Frontal cortex (tissue), 4 donors: ENCODE results near the gene SDK1. TPM values are rescaled to one million over a fixed set of nuclear protein-coding genes. Genes with fewer than 3 reads are reported as not detected.

Experiments
- DNase-seq, 2 donors: peaks; one replicate each; pipeline ENCODE4 v3.0.0; 2012; ENCODE audit warnings: low spot score in 2 of 2
- FAIRE-seq: peaks from 2 replicates; lab custom pipeline; 2012; peaks lifted over from hg19 to GRCh38; lab: Jason Lieb, UNC
- total RNA-seq: library from RNA; depleted of rRNA; stranded (reverse); fragments of >200 nt; gene quantifications from one replicate; pipeline ENCODE4 v1.2.3, GENCODE V29; 2014
- donor health status: control.
- donor health status: control.
- donor health status: control.

Gene SDK1
- total RNA-seq, 1 donor from 2014 or later = 33.0 TPM

DNA sequence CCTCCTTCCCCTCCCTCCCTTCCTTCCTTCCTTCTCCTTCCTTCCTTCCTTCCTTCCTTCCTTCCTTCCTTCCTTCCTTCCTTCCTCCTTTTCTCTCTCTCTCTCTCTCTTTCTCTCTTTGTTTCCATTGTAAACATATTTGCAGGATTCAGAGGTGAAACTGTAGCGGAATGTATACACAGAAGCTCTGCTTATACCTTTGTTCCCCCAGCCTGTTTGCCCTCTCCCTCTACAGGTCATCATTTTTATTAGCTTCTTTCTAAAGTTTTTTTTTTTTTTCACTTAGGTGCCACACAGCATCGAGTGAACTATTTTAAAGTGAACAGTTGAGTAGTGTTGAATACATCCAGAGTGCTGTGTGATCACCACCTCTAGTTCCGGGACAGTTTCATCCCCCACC, 20.7 kb downstream of the SDK1 start:
- FAIRE-seq (no peak), DNase-seq (no peak)

GRCh38 chr7:3326246-3326645, 25.2 kb downstream of the SDK1 start:
- no peak for DNase-seq
- FAIRE-seq = no peak

DNA sequence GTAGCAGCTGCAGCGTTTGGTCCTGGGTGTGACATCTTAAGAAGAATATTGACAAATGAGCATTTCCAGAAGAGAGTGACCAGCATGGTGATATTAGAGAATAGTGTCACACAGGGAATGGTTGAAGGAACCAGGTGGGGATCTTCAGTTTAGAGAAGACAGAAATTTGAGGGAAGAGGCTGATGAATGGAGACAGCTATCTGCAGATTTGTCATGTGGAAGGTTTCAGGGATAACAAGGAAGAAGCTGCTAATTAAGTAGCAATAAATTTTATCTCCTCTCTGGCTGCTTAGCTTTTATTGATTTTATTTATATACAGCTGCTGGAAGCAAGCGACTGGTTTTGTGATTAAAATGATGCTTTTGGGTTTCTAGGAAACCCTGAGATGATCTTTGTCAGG, 26.0 kb downstream of the SDK1 start:
- FAIRE-seq = no peak
- DNase-seq = no peak

GRCh38 chr7:3327655-3328054, 26.6 kb downstream of the SDK1 start:
- no peak for FAIRE-seq
- DNase-seq = no peak

DNA sequence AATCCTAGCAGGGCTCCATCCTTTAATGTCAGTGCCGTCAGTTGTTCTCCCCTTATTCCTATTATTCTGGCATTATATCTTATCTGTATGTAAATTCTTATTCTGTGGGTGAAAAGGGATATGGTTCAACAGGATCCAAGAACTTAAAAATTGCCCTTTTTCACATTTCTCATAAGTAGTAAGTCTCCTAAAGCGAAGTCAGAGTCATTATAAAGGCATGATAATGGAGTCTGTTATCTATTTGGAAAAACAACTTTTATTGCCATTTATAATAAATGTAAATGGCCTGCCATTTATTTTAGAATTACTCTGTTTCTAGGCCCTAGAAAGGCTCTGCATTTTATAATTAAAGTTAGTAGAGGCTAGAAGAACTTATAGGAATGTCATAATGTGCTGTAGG, 31.3 kb downstream of the SDK1 start:
- DNase-seq (no peak), FAIRE-seq (no peak)

DNA sequence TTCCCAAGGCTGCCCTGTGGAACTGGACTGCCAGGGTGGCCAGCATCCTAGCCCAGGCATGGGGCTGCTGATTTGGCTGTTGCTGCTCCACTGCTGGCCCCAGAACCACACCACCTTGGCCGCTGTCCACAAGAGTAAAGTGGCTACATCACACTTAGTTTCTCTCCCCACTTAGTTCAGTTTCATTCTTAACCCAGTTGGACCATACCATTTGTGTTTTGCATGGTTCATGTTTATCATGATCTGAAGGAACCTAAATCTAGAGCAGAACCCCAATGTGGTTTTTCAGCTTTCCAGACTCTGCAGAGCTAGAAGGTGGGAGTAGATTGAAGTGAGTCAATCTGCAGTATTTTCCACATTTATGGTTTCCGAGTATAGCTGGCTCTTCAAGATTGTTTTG, 32.8 kb downstream of the SDK1 start:
- no peak for DNase-seq
- FAIRE-seq = no peak

DNA sequence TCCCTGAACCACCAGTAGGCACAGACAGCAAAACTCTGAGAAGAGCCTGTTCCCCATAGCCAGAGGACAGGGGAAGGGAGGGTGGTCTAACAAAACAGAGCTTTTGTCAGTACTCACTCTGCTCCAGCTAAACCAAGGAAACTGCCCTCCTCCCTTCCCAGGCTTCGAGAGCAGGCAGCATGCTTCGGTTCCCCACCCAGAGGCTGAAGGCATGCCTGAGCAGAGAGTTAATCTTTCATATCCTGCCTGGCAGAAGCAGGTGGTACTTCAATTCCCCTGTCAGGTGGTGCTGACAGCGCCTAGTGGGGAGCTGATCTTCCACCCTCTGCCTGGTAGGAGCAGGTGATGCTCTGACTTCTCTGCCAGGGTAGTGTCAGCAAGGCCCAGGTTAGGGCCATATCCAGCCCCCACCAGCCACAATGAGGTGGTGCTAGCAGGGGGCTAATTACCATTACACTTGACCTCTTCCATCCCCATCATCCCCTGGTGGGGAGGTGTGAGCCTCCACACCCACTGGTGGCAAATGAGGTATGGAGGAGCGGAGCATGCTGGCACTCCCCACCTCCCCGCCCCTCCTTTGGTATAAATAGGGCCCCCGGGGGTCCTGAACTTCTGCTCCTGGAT, 35.1 kb downstream of the SDK1 start:
- FAIRE-seq (no peak), DNase-seq (no peak)

GRCh38 chr7:3338161-3338560, 37.1 kb downstream of the SDK1 start:
- FAIRE-seq (no peak), DNase-seq (no peak)

DNA sequence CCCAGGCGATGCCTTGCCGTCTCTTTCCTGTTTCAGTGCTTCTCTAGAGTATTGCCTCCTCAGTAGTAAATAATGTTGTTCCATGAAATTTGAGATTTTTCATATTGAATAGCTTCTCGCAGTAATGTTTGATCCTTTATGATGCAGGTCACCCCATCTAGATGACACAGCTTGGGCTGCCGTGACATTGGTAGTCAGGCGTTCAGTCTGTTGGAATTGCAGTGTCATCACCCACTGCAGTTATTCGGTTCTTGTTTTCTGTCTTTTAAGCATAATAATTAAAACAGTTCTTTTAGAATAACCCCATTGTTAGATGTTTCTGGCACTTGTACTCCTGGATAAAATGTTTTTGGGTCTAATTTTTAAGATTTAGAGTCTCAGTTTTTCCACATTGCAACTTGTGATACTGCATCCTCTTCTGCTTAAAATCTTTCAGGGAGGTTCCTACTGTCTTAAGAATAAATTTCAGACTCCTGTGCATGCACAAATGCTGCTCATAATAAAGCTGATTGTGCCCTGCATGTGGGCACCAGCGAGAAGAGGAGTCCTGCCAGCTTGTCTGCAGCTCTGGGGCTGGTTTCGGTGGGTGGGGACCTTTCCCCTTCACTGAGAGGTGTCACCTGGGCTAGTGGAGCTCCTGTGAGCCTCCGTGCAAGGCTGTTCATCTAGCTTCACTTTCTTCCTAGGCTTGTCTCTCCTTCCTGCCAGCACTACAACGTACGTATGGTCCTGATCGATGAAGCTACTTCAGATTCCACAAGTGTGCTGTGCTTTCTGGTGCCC, 44.8 kb downstream of the SDK1 start:
- FAIRE-seq (no peak), DNase-seq (no peak)

DNA sequence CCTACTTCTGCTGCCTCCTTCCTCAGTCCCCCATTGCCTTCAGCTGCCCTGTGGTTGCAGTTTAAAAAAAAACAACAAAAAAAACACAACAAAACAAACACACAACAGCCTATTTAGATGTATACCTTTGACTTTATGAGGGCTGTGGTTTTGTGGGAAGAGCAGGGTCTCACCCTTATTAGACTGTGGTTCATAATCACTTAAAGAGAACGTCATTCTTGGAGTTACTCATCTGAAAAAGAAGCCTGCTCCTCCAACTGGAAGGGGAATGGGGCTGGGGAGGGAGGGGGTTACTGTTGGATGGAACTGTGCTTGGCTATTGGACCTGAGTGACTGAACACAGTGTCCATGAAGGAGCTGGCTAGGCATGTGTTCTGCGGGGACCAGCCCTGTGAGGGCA, 48.1 kb downstream of the SDK1 start:
- FAIRE-seq (no peak), DNase-seq (no peak)

GRCh38 chr7:3356173-3356572, 55.1 kb downstream of the SDK1 start:
- FAIRE-seq = no peak
- no peak for DNase-seq

GRCh38 chr7:3358991-3359390, 57.9 kb downstream of the SDK1 start:
- DNase-seq (no peak), FAIRE-seq (no peak)

GRCh38 chr7:3367261-3367660, 66.2 kb downstream of the SDK1 start:
- DNase-seq (no peak), FAIRE-seq (no peak)

GRCh38 chr7:3370068-3370830, 69.2 kb downstream of the SDK1 start:
- no peak for DNase-seq
- FAIRE-seq = no peak

DNA sequence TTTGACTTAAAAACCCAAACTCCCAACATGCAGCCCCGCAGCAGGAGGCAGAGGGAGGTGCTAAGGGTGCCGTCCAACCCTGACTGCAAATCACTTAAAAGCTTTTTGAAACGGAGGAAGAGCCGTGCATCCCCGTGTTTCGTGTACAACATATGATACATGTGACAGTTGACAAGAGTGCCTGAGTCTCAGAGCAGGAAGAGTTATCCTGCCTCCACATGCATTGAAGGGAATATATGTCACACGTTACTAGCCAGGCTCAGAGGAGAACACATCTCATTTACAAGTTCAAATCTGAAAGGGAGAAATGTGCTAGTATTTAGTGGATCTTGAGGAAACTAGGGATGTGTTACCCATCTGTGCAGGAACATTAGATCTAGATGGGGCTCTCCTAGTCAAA, 69.9 kb downstream of the SDK1 start:
- no peak for FAIRE-seq
- DNase-seq = no peak

DNA sequence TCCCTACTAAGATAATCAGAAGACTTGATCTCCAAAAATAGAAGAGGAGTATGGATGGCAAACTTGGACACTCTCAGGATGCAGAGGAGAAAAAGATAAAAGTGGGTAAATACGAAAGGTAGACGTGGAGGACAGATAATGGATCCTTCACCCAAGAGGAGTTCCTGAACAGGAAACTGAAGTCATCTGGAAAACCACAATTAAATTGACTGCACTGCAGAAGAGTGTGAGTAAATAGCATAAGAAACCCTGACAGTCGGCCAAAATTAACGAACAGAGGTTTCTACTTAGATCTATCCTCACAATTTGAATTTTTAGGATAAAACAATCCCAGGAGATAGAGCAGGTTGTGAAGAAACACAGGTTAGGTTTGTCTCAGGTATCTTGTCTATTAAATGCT, 70.5 kb downstream of the SDK1 start:
- FAIRE-seq = no peak
- DNase-seq = no peak

GRCh38 chr7:3374239-3374638, 73.2 kb downstream of the SDK1 start:
- DNase-seq (no peak), FAIRE-seq (no peak)

DNA sequence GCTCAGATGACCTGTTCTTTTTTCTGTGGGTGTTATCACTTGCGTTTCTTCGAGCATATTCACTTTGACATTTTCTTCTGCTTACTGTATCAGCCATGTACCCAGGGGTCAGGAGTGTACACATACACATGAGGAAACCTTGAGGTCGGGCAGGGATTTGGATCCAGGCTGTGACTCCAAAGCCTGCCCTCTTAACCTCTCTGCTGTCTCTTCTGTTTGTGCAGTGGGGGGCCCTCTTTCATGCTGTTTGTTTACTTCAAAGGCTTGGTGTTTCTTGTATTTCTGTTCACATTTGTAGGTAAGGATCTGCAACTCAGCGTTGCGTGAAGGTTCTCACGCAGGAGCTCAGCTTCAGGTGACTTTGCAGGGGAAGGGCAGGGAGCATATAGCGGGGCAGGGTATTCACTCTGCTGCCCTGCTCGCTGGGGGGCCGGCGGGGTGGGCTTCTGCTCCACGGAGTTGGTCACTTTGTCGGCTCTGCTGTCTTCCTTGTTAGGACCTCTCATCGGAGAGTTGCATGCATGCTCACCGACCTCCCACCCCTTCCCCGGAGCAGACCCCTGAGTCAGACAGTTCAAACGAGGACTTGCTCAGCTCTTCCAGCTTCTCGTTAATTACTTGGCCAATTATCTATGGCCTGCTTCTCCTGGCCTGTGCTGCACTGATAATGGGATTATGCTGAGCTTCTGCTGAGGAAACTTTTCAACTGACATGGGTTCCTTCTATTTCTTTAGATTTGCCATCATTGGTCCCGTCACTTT, 77.5 kb downstream of the SDK1 start:
- DNase-seq = no peak
- no peak for FAIRE-seq

DNA sequence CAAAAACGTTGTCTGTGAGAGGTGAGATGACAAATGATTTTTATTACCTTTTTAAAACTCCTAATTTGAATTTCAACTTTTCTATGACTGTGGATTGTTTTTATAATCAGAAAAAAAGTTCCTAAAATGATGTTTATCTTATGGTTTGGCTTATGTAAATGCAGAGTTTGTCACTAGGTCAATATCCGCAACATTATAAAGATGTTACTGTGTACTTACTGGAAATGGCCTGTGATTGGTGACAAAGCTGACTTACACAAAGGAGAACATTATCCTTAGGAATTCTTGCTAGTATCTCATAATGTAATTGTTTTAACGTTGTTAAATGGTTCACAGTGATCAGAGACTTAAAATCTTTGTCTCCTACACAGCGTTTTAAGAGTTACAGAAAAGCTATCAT, 79.0 kb downstream of the SDK1 start:
- no peak for FAIRE-seq

GRCh38 chr7:3380886-3381685, 80.0 kb downstream of the SDK1 start:
- no peak for DNase-seq
- no peak for FAIRE-seq

More for the DNA sequence above, 79.0 kb downstream of the SDK1 start:
- DNase-seq = no peak
